HFFc6 (cell line): Measurements from ENCODE around the gene NFKBIB. TPM values are rescaled to one million over a fixed set of nuclear protein-coding genes. Genes with fewer than 3 reads are reported as not detected.

Experiments used
- DNase-seq: peaks from one replicate; pipeline ENCODE4 v3.0.0-alpha.2; 2018
- H3K27ac Mint-ChIP-seq: 2 replicates; pipeline ENCODE4 v1.8.0; 2020; ENCODE audit warnings: mild to moderate bottlenecking, mixed read lengths
- H3K27me3 Mint-ChIP-seq: 2 replicates; pipeline ENCODE4 v1.8.0; 2021; ENCODE audit warnings: mild to moderate bottlenecking, moderate library complexity, mixed read lengths; ENCODE audit not compliant: insufficient read depth
- H3K36me3 Mint-ChIP-seq: 2 replicates; pipeline ENCODE4 v1.8.0; 2021; ENCODE audit warnings: low read depth, mixed read lengths
- H3K4me1 Mint-ChIP-seq: 2 replicates; pipeline ENCODE4 v1.8.0; 2020; ENCODE audit warnings: low read depth, mixed read lengths
- H3K4me3 Mint-ChIP-seq: 2 replicates; pipeline ENCODE4 v1.8.0; 2020; ENCODE audit warnings: mild to moderate bottlenecking, moderate library complexity, mixed read lengths
- H3K9me3 Mint-ChIP-seq: 2 replicates; pipeline ENCODE4 v1.8.0; 2020; ENCODE audit warnings: mild to moderate bottlenecking, mixed read lengths
- total RNA-seq, 6 experiments: library from RNA; stranded (reverse); fragmentation: NEBNext Ultra II Directional; extraction: Animal tissue kit (Norgen Biotek cat#: 25700); gene quantifications; 2 replicates in 1 of 6; 3 replicates in 5 of 6; pipeline ENCODE4 v1.2.3, GENCODE V29; 2021
- TF ChIP-seq, protein P1 (sequence below): fragments of 200-600 bp; sonication (generic); IDR thresholded peaks from 2 replicates; pipeline ENCODE4 v1.5.0; 2021; ENCODE audit warnings: antibody characterized with exemption, mild to moderate bottlenecking

NFKBIB gene
- total RNA-seq, 6 experiments from 2014 or later = 21.8 to 23.4 (median 22.9) TPM

DNA sequence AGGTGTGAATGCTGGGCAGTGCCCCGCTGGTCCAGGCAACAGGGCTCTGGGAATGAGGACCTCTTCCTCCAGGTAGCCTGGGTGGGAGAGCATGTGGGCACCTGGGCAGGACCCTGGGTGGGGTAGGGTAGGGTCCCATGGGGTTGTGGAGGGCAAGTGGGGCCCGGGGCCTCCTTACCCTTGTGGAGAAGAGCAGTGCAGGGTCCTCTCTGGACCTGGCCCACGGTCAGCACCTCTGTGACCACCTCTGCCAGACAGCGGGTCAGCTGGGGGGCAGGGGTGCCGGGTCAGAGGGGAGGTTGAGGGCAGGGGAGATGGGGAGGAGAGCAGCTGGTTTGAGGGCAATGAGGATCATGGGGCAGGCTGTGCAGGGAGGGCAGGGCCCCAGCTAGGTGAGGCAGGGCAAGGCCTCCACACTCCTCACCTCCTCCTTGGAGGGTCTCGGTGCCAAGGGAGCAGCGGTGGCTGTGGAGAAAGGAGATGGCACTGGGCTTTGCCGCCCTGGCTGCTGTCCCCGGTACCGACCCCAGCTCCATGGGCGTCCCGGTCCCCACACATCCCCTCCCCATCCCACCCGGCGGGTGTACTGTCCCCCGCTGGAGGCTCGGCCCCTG lies 11.7 kb downstream of the NFKBIB start:
- Mint-ChIP-seq H3K36me3 (peaks cover 25% of the 10 kb centered on the region), H3K27ac (no peak overlapping the region), H3K9me3 (peaks cover 14% of the 10 kb centered on the region), H3K4me1 (no peaks in the 10 kb centered on the region), H3K27me3 (peaks cover 5% of the 10 kb centered on the region), H3K4me3 (no peak overlapping the region)
- TF ChIP-seq, protein P1, sequence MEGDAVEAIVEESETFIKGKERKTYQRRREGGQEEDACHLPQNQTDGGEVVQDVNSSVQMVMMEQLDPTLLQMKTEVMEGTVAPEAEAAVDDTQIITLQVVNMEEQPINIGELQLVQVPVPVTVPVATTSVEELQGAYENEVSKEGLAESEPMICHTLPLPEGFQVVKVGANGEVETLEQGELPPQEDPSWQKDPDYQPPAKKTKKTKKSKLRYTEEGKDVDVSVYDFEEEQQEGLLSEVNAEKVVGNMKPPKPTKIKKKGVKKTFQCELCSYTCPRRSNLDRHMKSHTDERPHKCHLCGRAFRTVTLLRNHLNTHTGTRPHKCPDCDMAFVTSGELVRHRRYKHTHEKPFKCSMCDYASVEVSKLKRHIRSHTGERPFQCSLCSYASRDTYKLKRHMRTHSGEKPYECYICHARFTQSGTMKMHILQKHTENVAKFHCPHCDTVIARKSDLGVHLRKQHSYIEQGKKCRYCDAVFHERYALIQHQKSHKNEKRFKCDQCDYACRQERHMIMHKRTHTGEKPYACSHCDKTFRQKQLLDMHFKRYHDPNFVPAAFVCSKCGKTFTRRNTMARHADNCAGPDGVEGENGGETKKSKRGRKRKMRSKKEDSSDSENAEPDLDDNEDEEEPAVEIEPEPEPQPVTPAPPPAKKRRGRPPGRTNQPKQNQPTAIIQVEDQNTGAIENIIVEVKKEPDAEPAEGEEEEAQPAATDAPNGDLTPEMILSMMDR = no peak
- no peak for DNase-seq

DNA sequence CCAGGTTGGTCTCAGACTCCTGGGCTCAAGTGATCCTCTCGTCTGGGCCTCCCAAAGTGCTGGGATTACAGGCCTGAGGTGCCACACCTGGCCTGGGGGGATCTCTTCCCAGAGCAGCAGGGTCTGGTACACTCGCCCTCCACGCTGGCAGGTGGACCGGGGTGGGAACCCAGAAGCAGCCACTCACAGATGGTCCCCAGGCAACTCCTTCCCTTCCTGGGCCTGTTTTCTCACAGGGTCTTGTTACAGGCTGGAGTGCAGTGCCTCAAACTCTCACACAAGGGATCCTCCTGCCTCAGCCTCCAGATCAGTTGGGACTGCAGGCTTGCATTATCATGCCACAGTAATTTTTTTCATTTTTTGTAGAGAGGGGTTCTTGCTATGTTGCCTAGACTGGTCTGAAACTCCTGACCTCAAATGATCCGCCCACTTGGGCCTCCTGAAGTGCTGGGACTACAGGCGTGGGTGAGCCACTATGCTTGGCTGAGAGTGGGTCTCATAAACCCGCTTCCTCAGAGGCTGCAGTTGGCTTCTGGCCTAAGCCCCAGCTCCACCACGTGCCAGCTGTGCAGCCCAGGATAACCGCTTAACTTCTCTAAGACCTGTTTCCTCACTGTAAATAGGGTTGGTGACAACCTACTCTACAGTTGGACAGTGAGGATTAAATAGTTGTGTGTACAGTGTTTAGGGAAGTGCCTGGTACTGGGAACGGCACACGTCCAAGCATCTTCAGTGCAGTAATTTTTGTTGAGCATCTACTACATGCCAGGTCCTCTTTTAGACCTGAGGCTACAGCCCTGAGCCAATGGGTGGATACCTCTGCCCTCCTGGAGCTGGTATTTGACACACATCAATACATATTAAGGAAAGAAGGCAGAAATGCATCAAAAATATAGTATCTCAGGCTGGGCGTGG lies 13.1 kb downstream of the NFKBIB start:
- TF ChIP-seq, protein P1 = no peak
- no peaks in the 10 kb centered on the region for H3K4me1 Mint-ChIP-seq
- no peak for DNase-seq
- no peak overlapping the region for H3K27ac Mint-ChIP-seq
- H3K36me3 Mint-ChIP-seq = peaks cover 12% of the 10 kb centered on the region
- H3K27me3 Mint-ChIP-seq = peaks cover 3% of the 10 kb centered on the region
- no peak overlapping the region for H3K4me3 Mint-ChIP-seq
- peaks cover 3% of the 10 kb centered on the region for H3K9me3 Mint-ChIP-seq

GRCh38 chr19:38913958-38914357 lies 14.2 kb downstream of the NFKBIB start:
- Mint-ChIP-seq H3K4me3 (no peak overlapping the region), H3K4me1 (no peaks in the 10 kb centered on the region), H3K9me3 (no peaks in the 10 kb centered on the region), H3K27me3 (peaks cover 3% of the 10 kb centered on the region), H3K27ac (no peak overlapping the region), H3K36me3 (peaks cover 4% of the 10 kb centered on the region)
- TF ChIP-seq, protein P1 = no peak
- no peak for DNase-seq

GRCh38 chr19:38915329-38916321 lies 15.9 kb downstream of the NFKBIB start:
- no peaks in the 10 kb centered on the region for H3K9me3 Mint-ChIP-seq
- DNase-seq = no peak
- no peaks in the 10 kb centered on the region for H3K36me3 Mint-ChIP-seq
- no peak overlapping the region for H3K4me3 Mint-ChIP-seq
- no peaks in the 10 kb centered on the region for H3K4me1 Mint-ChIP-seq
- no peak overlapping the region for H3K27ac Mint-ChIP-seq
- peaks cover 3% of the 10 kb centered on the region for H3K27me3 Mint-ChIP-seq
- TF ChIP-seq, protein P1 = no peak

GRCh38 chr19:38917516-38917915 lies 17.7 kb downstream of the NFKBIB start:
- no peaks in the 10 kb centered on the region for H3K9me3 Mint-ChIP-seq
- no peaks in the 10 kb centered on the region for H3K4me1 Mint-ChIP-seq
- no peaks in the 10 kb centered on the region; the same call in 1 of the 2 replicates for H3K27me3 Mint-ChIP-seq
- no peak for DNase-seq
- peaks cover 10% of the 10 kb centered on the region for H3K36me3 Mint-ChIP-seq
- TF ChIP-seq, protein P1 = no peak
- no peak overlapping the region for H3K4me3 Mint-ChIP-seq
- no peak overlapping the region for H3K27ac Mint-ChIP-seq
